GM21447 (cell line): ENCODE results near the gene MYO1E.

Source experiments
- ATAC-seq: cut with Tn5 transposase; IDR thresholded peaks from one replicate; pipeline ENCODE4 v1.9.1; 2021; ENCODE audit not compliant: unreplicated experiment

The MYO1E gene

GRCh38 chr15:59203008-59203407 lies 169.7 kb downstream of the MYO1E start:
- ATAC-seq = no peak

- ATAC-seq = no peak
Observed at GRCh38 chr15:59200560-59200959, 172.1 kb downstream of the MYO1E start.

GRCh38 chr15:59199626-59200465 lies 172.8 kb downstream of the MYO1E start:
- ATAC-seq = no peak

- ATAC-seq = no peak
Observed at GRCh38 chr15:59197454-59197853, 175.2 kb downstream of the MYO1E start.

- ATAC-seq = no peak
Observed at GRCh38 chr15:59196416-59196815, 176.3 kb downstream of the MYO1E start.

- no peak for ATAC-seq
Observed at GRCh38 chr15:59194639-59195325, 177.9 kb downstream of the MYO1E start.

- no peak for ATAC-seq
Observed at GRCh38 chr15:59191855-59192237, 180.8 kb downstream of the MYO1E start.

GRCh38 chr15:59190291-59190690 lies 182.4 kb downstream of the MYO1E start:
- no peak for ATAC-seq

- ATAC-seq = no peak
Observed at GRCh38 chr15:59189241-59189640, 183.4 kb downstream of the MYO1E start.

- ATAC-seq = no peak
Observed at GRCh38 chr15:59186501-59186900, 186.2 kb downstream of the MYO1E start.

- ATAC-seq = no peak
Observed at GRCh38 chr15:59185725-59186124, 186.9 kb downstream of the MYO1E start.

GRCh38 chr15:59180945-59181600 lies 191.6 kb downstream of the MYO1E start:
- ATAC-seq = no peak

GRCh38 chr15:59179717-59180116 lies 193.0 kb downstream of the MYO1E start:
- ATAC-seq = no peak

GRCh38 chr15:59178151-59178695 lies 194.4 kb downstream of the MYO1E start:
- no peak for ATAC-seq

- ATAC-seq = no peak
Observed at GRCh38 chr15:59177317-59177660, 195.4 kb downstream of the MYO1E start.

- ATAC-seq = no peak
Observed at GRCh38 chr15:59176653-59177316, 195.9 kb downstream of the MYO1E start.

- ATAC-seq = no peak
Observed at GRCh38 chr15:59174835-59175831, 197.5 kb downstream of the MYO1E start.

GRCh38 chr15:59174151-59174834 lies 198.4 kb downstream of the MYO1E start:
- ATAC-seq = no peak

- no peak for ATAC-seq
Observed at GRCh38 chr15:59173194-59173593, 199.5 kb downstream of the MYO1E start.
